Spinal cord (tissue), 10 donors: ENCODE measurements around the gene CHRM4. TPM values are rescaled to one million over a fixed set of nuclear protein-coding genes. Genes with fewer than 3 reads are reported as not detected.
A peak's percentile ranks its signal among the peaks of the same experiment; 100 is the strongest.
"Not testable (repeated sequence)": the region's sequence is repeated elsewhere in the genome, so short reads cannot be mapped to it uniquely, and the experiment has no call there.

Experiments used
- DNase-seq, 6 donors: peaks; one replicate each; pipeline versions ENCODE4 v3.0.0 to v3.0.0-alpha.2; 2013 to 2015; ENCODE audit warnings: low spot score in 6 of 6, low read depth in 4 of 6
- H3K27ac ChIP-seq: one replicate; pipeline ENCODE4 v1.5.1; 2013; ENCODE audit warnings: low read depth, low read length, control low read depth
- H3K27me3 ChIP-seq: one replicate; pipeline ENCODE4 v1.6.1; 2013; ENCODE audit warnings: low read length; ENCODE audit not compliant: control insufficient read depth, insufficient read depth
- H3K36me3 ChIP-seq: one replicate; pipeline ENCODE4 v1.6.1; 2013; ENCODE audit warnings: low read length; ENCODE audit not compliant: control insufficient read depth, insufficient read depth
- H3K4me1 ChIP-seq: one replicate; pipeline ENCODE4 v1.6.1; 2013; ENCODE audit warnings: low read length; ENCODE audit not compliant: control insufficient read depth, insufficient read depth
- H3K4me3 ChIP-seq: one replicate; pipeline ENCODE4 v1.5.1; 2013; ENCODE audit warnings: low read depth, low read length, control low read depth
- H3K9me3 ChIP-seq: one replicate; pipeline ENCODE4 v1.6.1; 2013; ENCODE audit warnings: low read length; ENCODE audit not compliant: control insufficient read depth, insufficient read depth
- WGBS: methylation state at CpG from one replicate; pipeline ENCODE4 v1.1.5; 2013; ENCODE audit warnings: missing lambda C conversion rate; ENCODE audit not compliant: insufficient coverage; 5-methylcytosine and 5-hydroxymethylcytosine counted together
- polyA plus RNA-seq, 2 donors: library from polyadenylated mRNA; unstranded; fragments of 120-200 nt; gene quantifications; one replicate each; pipeline ENCODE4 v1.2.1, GENCODE V29; 2013; ENCODE audit not compliant: insufficient read length in 2 of 2
- total RNA-seq, 2 donors: library from RNA; depleted of rRNA in 1 of 2; stranded (reverse); fragments of 120-200 nt in 1 of 2; fragments of >200 nt in 1 of 2; gene quantifications; one replicate each; pipeline versions ENCODE4 v1.2.3 to v1.2.4, GENCODE V29; 2013 to 2014
- donor health status: healthy.

CHRM4 gene
- total and polyA plus RNA-seq, 4 donors: 1.0 to 7.6 (median 5.5) TPM

DNA sequence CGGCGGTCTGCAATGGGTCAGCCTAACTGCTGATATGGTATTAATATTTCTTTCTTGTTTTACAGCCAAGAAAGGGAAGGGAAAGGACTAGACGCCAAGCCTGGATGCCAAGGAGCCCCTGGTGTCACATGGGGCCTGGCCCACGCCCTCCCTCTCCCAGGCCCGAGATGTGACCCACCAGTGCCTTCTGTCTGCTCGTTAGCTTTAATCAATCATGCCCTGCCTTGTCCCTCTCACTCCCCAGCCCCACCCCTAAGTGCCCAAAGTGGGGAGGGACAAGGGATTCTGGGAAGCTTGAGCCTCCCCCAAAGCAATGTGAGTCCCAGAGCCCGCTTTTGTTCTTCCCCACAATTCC is 8.2 kb downstream of the CHRM4 start:
- H3K4me1 ChIP-seq: peaks cover 41% of the 10 kb centered on the region
- WGBS: 56% methylated on average over 4 of the region's 7 CpGs
- H3K9me3 ChIP-seq: no peaks in the 10 kb centered on the region
- H3K27ac ChIP-seq: no peak overlapping the region
- peaks cover 56% of the 10 kb centered on the region for H3K36me3 ChIP-seq
- H3K27me3 ChIP-seq: peaks cover 22% of the 10 kb centered on the region
- DNase-seq: no peak
- peak overlapping the region; percentile 52 for H3K4me3 ChIP-seq

DNA sequence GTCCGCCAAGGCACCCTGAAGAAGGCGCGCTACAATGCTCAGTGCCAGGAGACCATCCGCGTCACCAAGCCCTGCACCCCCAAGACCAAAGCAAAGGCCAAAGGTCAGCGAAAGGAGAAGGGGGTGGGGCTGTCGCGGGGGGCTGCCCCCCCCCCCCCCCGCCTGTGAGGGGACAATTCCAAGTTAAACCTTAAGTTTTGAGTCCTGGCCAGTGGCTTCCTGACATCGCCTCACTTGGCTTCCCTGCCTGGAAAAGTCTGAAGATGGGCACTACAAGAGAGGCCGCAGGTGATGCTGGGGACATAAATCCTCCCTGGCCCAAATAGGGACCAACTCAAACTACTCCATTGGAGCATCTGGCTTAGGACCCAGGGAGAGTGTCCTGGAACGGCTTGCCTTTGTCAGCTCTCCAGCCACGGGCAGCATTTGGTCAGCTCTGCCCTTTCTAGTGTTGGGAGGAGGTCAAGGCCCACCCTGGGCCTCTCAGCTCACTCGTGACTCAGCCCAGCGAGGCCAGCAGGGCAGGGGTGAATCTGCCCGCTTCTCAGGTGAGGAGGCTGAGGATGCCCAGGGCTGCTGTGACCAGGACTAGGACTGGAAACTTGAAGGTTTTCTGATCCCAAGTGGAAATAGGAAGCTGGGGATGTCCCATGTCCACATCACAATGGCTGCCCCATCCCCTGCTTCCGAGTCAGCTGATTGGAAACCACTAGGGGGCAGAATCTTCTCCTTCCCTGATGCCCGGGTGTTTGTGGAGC is 8.8 kb downstream of the CHRM4 start:
- Histone ChIP-seq H3K4me1 (peaks cover 36% of the 10 kb centered on the region), H3K4me3 (peak overlapping the region; percentile 52), H3K27me3 (peaks cover 16% of the 10 kb centered on the region), H3K36me3 (peaks cover 61% of the 10 kb centered on the region), H3K9me3 (no peaks in the 10 kb centered on the region), H3K27ac (no peak overlapping the region)
- WGBS: 51% methylated on average over 6 of the region's 18 CpGs
- DNase-seq: peak in 2 of 6 donors; percentile 59 to 73

DNA sequence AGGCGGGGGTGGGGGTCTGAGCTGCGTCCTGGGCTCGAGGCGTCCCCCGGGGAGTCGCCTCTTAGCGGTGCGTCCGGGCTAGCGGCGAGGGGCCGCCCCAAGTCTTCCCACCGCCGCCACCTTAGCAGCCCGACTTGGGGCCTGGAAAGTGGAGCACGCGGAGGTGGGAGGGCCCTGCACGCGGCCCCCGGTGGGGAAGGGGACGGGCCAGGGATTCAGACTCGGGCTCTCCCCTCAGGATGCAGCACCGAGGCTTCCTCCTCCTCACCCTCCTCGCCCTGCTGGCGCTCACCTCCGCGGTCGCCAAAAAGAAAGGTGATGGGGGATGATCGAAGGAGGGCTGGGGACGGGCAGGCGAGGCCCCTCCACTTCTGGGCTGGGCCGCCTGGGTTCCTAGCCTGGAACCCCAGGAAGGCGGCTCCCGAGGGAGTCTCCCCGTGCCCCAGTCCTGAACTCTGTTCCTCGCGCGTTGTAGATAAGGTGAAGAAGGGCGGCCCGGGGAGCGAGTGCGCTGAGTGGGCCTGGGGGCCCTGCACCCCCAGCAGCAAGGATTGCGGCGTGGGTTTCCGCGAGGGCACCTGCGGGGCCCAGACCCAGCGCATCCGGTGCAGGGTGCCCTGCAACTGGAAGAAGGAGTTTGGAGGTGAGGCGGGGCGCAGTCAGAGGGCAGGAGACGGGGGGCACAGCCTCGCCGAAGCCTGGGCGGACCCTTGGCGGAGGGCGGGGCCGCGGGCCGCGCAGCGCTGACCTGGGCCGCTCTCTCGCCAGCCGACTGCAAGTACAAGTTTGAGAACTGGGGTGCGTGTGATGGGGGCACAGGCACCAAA is 9.5 kb downstream of the CHRM4 start:
- Histone ChIP-seq H3K9me3 (no peaks in the 10 kb centered on the region), H3K36me3 (peaks cover 69% of the 10 kb centered on the region), H3K27me3 (peaks cover 10% of the 10 kb centered on the region), H3K27ac (peak overlapping the region; percentile 33), H3K4me3 (peak overlapping the region; percentile 52), H3K4me1 (peaks cover 31% of the 10 kb centered on the region)
- under 1% methylated on average over 59 of the region's 66 CpGs for whole genome bisulfite sequencing
- peak in 2 of 6 donors; percentile 75 to 76 for DNase-seq

DNA sequence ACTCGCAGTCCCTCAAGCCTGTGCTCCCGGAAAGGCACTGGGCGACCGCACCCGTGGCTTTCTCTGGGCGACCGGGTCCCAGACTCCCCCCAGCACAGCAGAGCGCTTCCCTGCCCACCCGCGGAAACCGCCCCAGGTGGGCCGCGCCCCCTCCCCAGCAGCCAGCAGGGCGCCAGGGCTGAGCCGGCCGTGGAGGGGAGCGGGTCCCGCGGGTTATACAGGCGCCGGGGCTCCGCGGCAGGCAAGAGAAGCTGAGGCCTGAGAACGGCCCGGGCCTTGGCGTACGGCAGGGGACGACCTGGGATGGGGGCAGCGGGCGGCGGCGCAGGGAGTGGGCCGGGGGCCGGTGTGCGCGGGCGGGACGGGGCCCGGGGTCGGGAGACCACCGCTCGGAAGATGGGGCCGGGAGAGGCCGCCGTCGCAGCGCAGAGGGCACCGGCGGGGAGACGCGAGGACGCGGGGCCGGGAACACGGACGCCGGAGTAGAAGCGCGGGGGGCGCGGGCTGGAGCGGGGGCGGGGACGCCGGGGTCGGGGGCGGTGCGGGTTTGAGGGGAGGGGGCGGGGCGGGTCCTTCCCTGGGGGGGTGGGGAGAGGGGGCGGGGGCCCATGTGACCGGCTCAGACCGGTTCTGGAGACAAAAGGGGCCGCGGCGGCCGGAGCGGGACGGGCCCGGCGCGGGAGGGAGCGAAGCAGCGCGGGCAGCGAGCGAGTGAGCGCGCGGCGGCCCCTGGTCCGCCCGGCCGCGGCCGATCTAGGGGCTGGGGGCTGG is 10.3 kb downstream of the CHRM4 start, which contains the start of gene MDK:
MDK (plus strand) TSS at position 622 of the 771 bp plus-strand sequence. CDS start 389 bp downstream, outside the sequence.
- Histone ChIP-seq H3K36me3 (peaks cover 75% of the 10 kb centered on the region), H3K27me3 (peaks cover 8% of the 10 kb centered on the region), H3K4me3 (peak within 1 kb of the TSS; percentile 52), H3K4me1 (peaks cover 31% of the 10 kb centered on the region), H3K9me3 (no peaks in the 10 kb centered on the region), H3K27ac (peak within 1 kb of the TSS; percentile 69)
- peak in 2 of 6 donors; percentile 81 to 84 for DNase-seq
- WGBS: under 1% methylated on average over 71 of the region's 96 CpGs

DNA sequence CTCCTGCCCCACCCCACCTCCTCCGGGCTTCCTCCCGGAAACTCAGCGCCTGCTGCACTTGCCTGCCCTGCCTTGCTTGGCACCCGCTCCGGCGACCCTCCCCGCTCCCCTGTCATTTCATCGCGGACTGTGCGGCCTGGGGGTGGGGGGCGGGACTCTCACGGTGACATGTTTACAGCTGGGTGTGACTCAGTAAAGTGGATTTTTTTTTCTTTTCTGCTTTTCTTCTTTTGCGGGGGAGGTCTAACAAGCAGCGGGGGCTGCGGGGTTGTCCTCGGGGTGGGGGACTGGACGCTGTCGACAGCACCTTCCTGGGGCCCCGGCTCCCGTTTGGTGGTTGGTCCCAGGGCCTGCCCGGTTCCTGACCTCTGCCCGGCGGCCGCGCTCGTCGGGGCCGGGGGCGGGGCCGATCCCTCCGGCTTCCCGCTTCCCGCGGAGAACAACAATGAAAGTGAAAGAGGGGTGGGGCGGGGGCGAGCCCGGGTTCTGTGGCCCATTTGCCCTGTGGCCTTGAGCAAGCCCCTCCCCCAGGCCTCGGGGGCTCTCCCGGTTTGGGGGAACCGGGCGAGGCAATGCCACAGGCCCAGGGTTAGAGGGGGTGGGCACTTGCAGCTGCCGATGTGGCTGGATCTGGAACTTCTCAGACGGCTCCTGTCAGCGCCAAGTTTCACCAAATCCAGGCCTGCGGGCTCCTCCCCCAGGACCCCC is 11.1 kb downstream of the CHRM4 start:
- Histone ChIP-seq H3K4me3 (peak overlapping the region; percentile 52), H3K27ac (peak overlapping the region; percentile 69), H3K27me3 (peaks cover 8% of the 10 kb centered on the region), H3K36me3 (peaks cover 76% of the 10 kb centered on the region), H3K9me3 (no peaks in the 10 kb centered on the region), H3K4me1 (peaks cover 31% of the 10 kb centered on the region)
- 5% methylated on average over 25 of the region's 45 CpGs for WGBS
- DNase-seq: peak in 2 of 6 donors; percentile 54 to 71

DNA sequence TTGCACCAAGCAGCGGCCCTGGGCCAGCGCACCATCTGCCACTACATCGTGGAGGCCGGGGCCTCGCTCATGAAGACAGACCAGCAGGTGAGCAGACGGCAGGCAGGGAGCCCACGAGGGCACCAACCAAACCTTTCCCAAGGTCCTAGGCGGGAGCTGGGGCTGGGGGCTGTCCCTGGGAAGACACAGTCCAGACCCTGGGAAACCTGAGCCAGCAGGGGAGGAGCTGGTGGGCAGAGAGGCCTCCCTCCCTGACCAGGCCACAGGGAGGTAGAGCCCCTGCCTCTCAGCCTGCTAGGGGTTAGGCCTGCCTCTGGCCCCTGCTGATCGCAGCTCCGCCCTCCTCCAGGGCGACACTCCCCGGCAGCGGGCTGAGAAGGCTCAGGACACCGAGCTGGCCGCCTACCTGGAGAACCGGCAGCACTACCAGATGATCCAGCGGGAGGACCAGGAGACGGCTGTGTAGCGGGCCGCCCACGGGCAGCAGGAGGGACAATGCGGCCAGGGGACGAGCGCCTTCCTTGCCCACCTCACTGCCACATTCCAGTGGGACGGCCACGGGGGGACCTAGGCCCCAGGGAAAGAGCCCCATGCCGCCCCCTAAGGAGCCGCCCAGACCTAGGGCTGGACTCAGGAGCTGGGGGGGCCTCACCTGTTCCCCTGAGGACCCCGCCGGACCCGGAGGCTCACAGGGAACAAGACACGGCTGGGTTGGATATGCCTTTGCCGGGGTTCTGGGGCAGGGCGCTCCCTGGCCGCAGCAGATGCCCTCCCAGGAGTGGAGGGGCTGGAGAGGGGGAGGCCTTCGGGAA is 11.9 kb downstream of the CHRM4 start:
- WGBS: 44% methylated on average over 23 of the region's 36 CpGs
- H3K27ac ChIP-seq, H3K9me3 ChIP-seq, H3K4me3 ChIP-seq, DNase-seq, H3K27me3 ChIP-seq: not testable (repeated sequence)
- peaks cover 76% of the 10 kb centered on the region for H3K36me3 ChIP-seq
- H3K4me1 ChIP-seq: peaks cover 31% of the 10 kb centered on the region

DNA sequence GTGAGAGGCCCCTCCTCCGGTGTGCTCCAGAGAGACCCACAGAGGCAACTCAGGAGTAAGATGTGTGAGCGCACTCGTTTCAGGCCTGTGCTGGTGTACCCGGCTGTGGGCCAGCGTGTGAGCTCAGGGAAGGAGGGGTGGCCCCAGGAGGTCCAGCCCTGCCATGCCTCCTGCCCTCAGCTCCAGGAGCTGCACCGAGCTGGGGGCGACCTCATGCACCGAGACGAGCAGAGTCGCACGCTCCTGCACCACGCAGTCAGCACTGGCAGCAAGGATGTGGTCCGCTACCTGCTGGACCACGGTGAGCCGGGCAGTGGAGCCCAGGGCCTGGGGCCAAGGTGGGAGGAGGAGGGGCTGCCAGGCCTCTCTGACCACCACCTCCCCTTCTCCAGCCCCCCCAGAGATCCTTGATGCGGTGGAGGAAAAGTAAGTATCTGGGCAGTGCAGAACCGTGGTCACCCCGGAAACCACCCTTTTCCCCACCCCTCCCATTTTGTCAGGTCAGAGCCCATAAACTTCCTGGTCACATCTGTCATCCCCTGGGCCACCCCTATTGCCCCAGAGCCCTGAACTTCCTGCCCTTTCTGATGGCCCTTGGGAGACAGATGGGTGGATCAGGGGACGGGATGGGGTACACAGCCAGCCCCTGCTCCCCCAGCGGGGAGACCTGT is 12.6 kb downstream of the CHRM4 start:
- Histone ChIP-seq H3K27ac (no peak overlapping the region), H3K36me3 (peaks cover 76% of the 10 kb centered on the region), H3K4me1 (peaks cover 31% of the 10 kb centered on the region), H3K27me3 (peaks cover 8% of the 10 kb centered on the region), H3K9me3 (no peaks in the 10 kb centered on the region), H3K4me3 (no peak overlapping the region)
- WGBS: 58% methylated on average over 14 of the region's 20 CpGs
- DNase-seq: no peak

DNA sequence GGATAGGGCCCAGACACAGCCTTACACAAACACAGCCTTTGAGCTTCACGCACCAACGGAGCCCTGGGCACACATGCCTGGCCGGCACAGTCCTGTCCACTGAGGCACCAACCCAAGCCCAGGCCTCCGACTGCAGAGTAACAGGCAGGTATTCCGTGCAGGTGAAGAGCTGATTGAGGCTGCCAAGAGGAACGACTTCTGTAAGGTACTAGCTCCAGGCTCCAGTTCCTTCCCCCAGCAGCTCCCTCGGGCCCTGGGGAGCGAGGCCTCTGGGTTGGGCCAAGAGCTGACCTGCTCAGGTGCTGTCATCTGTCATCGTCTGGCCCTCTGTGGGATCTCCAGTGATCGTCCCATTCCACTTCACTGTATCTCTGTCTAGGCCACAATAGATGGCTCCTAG is 13.3 kb downstream of the CHRM4 start:
- Histone ChIP-seq H3K4me1 (peaks cover 28% of the 10 kb centered on the region), H3K27me3 (peaks cover 8% of the 10 kb centered on the region), H3K4me3 (no peak overlapping the region), H3K27ac (no peak overlapping the region), H3K9me3 (no peaks in the 10 kb centered on the region), H3K36me3 (peaks cover 75% of the 10 kb centered on the region)
- 88% methylated on average over 10 of the region's 10 CpGs for WGBS
- DNase-seq: no peak
